Ureter (tissue), 1 donor: ENCODE data around the gene CHID1. TPM values are rescaled to one million over a fixed set of nuclear protein-coding genes. Genes with fewer than 3 reads are reported as not detected.

ENCODE experiments used
- DNase-seq: peaks from one replicate; pipeline ENCODE4 v3.0.0-alpha.2; 2020; ENCODE audit warnings: low spot score
- total RNA-seq: library from RNA; stranded (reverse); gene quantifications from one replicate; pipeline ENCODE4 v1.2.4, GENCODE V29; 2023
- donor health status: DM: yes; HTN: yes; CAD: no.

The CHID1 gene
- total RNA-seq, 1 donor from 2014 or later, result 116 TPM

DNA sequence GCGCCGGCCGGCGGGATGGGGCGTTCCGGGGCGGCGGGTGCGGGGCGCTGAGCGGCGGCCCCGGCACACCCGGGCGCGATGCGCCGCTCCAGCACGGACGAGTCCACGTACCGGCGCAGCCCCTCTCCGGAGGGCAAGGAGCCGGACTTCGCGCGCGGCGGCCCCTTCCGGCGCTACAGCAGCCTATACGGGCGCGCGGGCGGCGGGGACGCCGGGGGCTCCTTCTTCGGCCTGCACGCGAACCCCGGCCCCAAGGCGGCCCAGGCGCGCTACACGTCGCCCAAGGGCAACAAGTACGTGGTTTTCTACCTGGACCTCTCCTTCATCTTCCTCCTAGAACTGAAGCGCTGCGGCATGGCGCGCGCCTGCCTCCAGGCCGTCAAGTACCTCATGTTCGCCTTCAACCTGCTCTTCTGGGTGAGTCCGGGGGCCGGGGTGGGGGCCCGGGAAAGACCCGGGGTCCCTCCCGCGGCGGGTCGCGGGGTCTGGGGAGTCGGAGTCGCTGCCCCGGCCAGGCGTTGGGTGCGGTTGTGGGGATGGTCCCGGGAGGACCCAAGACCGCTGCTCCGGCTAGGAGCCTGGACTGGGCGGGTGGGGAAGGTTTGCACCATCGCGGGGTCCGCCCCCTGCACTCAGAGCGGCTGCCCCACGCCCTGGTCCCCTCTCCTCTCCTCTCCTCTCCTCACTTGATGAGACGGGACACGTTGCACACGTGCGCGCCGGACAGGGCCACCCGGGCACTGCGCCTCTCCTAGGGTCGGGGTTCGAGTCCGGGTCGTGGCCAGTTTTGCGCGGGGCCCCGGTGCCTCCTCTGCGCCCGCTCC, 60.4 kb downstream of the CHID1 start:
- no peak for DNase-seq

DNA sequence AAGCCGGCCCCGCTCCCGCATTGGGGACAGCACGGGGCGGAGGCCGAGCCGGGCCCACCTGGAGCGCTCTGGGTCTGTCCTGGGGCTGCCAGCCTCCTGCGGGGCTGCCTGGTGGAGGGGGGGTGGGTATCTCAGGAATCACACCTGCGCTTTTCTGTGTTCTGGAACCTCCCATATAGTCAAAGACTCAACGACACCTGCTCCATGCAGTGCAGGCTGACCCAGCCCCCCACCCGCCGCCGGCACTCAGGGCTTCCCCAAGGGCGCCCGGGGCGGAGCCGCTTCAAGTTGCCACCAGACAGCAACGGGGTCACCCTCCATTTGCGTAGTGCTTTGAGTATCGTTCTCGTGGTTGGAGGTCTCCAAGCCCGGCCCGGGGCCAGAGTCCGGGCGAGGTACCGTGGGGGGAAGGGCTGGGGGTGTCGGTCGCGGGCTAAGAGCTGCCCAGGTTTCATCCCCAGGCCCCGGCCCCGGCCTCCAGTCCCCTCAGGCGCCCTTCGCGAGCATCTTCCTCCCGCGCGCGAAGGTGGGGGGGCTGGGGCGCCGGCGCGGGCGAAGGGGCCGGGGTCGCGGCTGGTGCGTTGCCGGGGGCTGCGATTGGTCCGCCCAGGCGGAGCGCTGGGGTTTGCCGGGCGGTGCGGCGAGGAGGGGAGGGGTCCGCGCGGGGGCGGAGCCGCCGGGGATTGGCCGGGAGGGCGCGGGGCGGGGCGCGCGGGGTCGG, 61.3 kb downstream of the CHID1 start:
- no peak for DNase-seq

DNA sequence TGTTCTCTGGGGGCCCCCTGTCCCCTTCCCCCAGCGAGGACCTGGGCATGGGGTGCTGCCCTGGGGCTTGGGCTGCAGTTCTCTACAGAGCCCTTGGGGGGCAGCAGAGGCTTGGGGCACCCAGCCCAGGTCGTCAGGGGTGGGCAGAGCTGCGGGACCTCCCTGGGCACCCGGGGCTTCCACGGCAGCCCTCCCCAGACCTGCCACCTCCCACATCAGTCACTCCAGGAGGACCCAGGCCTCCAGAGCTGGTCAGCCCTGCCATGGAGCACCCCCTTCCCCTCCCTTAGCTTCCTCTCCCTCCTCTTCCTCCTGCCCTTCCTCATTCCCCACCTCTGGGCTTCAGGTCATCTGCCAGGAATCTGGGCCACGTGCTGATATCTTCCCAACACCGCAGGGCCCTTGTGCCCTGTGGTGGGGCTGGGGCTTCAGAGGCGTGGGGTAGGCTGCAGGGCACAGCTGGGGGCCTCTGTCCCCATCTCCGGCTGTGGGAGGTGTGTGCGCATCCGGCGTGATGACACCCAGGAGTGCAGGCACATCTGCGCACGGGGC, 62.2 kb downstream of the CHID1 start:
- DNase-seq, result no peak

DNA sequence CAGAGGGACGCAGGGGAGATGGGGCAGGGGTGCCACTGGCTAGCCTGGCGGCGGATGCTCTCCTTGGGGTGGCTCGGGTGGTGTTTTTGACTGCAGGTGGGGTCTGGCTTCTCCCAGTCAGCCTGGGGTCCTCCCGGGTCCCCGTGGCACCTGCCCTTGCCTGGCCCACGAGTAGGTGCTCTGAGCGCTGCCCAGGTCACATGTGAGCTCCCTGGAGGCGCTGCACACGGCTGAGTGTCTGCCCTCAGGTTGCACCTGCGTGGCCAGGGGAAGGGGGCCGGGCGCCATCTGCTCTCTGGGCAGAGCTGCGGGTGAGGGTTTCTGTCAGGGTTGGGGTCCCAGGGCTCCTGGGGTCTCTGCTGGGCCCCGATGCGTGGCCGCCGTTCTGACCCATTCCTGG, 62.7 kb downstream of the CHID1 start:
- no peak for DNase-seq

DNA sequence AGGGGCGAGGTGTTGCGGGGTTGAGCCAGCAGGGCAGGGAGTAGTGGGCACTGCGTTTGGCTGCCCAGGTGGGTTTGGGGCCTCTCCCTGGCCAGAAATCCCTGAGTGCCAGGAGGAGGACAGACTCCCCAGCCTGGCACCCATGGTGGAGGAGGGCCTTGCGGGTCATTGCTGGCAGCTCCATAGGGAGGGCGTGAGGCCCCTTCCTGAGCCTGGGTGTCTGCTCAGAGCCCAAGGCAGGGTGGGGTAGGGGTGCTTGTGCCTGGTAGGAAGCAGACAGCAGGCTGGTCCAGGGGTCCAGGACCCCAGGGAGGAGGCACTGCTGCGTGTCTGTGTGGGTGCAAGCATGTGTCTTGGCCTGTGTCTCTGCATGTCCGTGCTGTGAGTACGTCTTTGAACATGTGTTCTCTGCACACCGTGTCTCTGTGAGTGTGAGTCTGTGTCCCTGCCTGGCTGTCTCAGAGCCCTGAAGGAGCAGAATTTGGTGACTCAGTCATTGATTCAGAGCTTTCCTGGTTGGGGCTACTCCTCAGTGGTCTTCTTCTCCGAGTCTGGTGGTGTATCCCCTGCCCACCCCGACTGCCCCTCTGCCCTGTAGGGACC, 64.0 kb downstream of the CHID1 start:
- no peak for DNase-seq

DNA sequence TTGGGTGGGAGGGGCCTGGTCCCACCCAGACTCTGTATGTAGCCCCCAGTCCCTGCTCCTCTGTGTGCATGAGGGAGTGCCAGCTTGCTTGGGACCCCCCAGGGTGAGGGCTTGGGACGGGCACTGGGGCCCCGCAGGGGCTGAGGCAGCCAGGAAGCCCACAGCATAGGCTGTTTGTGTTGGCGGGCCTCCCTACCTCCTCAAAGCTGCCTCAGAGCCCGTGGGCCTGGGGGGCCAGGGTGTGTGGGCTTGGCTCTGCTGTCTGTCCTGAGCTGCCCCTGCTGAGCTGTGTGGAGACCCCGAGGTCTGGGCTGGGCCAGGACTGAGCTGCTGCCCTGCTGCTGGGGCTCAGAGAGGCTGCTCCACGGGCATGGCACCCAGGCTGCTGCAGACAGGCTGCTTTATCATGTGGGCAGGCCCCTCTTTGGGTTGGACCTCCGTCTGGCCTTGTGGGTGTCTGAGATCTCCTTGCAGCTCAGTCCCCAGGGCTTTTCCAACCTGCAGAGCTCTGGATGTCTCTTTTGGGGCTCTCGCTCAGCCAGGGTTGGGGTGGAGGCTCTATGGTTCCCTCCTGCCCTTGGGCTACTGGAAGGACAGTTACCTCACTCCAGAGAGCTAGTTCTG, 64.6 kb downstream of the CHID1 start:
- no peak for DNase-seq

DNA sequence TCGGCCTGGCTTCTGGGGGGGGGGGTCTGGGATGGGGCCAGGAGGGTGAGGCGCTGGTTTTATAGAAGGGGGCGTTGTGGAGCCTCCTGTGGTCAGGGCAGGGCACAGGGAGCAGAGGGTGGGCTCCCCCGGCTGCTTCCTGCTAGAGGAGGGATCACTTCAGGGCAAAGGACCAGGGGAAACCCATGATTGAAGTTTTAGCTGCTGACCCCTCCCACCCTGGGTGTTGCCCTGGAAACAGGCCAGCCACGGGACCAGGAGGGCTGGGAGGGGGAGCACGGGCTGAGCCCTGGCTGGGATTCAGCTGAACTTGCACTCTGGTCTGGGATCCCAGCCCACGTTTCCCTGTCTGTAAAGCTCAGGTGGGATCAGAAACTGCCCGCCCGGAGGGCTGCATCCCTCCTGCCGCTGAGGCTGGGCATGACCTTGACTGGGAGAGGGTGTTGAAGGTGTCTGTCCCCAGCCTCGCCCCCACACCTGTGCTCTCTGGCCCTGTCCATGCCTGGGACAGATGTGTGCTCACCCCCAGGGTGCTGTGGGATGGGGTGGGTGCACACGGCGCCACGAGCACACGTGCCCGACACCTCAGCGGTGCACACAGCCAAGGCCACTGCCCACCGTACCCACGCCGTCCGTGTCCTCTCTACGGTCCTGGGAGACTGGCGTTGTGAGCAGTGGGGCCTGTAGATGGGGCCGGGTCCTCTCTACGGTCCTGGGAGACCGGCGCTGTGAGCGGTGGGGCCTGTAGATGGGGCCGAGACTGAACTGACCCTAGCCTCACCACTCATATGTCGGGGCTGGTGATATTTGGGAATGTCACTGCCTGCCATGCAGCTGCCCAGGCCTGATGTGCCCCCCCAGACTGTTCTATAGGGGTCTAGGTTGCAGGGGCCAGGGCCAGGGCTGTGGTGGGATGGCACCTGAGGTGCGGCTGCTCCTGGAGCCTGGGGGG, 65.6 kb downstream of the CHID1 start:
- DNase-seq, result peak; percentile 93

DNA sequence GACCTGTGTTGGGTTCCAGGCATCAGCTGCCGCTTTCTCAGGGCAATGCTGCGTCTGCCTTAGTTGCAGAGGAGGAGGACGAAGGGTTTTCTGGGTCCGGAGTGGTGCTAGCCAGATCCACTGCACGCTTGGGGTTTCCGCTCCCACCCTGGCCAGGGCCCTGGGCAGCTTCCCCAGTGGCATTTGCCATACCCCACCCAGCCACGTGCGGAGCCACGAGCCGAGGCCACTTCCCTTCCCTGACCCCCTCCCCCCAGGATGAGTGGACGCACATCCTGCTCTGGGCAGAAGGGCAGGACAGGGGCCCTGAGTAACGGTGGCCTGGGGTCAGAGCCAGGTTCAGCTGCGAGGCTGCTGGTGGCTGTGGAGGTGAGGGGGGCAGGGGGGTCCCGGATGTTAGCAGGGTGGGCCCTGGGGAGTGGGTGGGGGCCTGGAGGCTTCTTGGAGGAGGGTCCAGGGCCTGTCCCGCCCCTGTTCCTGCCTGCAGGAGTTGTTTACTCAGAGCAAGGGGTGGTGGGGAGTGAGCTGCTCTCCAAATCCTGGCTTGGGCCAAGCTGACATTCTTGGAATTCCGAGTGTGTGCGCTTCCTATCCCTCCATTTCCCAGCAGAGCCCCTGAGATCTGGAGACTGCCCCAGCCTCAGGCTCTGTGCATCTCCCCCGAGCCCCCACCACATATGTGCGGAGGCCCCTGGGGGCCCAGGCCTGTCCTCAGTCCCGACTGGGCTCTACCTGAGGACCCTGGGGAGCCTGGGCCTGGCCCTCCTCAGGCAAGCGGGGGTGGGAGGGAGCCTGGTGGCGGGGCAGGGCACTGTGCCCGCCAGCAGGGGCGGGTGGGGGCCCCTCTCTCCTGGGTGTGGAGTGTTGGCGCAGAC, 66.6 kb downstream of the CHID1 start:
- DNase-seq, result peak; percentile 90

DNA sequence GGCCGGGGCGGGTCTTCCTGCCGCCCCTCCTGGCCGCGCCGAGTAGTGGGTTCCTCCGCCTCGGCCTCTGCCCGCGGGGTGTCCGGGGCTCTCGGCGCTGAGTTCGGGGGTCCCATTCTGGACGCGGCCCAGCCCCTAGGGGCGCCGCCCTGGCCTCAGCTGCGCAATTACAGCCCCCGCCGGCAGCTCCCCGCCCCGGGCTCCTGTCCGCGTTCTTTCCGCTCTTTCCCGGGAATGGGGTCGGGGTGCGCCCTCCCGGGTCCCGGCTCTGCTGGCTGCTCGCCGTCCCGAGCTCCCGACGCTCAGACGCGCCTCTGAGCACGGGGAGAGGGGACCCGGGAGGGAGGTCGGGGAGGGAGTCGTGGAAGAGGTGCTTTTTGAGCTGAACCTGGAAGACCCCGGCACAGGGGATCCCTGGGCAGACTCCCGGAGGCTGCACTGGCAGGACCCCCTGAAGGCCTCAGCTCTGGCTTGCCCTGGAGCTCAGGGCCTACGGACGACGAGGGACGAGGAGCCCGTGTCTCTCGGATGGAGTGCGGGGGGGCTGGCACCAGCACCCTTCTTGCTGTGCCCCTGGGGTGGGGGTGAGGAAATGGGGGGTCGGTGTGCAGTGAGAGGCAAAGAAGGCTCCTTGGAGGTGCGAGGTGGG, 67.4 kb downstream of the CHID1 start:
- DNase-seq, result no peak

DNA sequence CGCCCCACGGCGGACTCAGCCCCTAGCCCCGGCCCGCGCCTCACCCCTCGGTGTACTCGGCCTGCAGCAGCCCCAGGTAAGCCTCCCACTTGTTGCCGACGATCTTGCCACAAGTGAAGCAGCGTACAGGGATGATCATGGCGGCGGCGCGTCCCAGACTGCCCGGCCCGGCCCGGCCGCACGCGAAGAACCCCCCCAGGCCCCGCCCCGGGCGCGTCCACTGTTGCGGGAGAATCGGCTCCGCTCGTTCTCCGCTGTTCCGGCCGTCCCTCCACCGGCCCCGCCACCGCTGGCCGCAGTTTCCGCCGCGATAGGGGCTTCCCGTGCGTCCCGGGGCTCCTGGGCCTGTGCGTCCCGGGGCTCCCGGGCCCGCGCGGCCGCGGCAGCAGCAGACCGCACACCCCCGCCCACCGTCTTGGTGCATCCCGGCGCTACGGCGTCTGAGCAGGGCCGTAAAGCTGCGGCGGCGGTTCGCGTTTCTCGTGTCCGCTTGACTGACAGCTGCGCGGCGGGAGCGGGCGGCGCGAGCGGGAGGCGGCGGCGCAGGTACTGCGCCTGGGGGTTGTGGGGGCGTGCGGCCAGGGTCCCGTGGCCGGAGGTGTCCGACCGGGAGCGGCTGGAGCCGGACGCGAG, 68.1 kb downstream of the CHID1 start, which contains the start of the genes POLR2L and TSPAN4:
POLR2L (minus strand) TSS at position 160 of the 633 bp plus-strand sequence; CDS start at position 139, 21 bp downstream.
TSPAN4 (plus strand) TSS at position 483 of the 633 bp plus-strand sequence. CDS start 7,453 bp downstream, outside the sequence.
- peak; percentile 90 for DNase-seq

DNA sequence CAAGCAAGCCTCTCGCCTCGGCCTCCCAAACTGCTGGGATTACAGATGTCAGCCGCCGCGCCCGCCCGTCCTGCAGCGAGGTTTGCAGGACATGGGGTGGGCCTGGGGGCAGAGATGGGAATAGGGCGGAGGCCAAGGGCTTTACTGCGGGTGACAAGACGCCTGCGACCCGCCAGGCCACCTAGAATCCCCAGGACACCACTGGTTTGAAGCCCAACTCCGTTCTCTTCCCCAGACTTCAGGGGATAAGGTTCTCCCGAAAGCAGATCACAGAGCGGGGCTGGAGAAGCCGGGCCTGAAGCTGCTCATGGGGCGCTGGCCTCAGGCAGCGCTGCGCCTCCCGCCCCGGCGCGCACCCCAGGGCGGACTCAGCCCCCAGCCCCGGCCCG, 68.6 kb downstream of the CHID1 start:
- DNase-seq, result no peak

DNA sequence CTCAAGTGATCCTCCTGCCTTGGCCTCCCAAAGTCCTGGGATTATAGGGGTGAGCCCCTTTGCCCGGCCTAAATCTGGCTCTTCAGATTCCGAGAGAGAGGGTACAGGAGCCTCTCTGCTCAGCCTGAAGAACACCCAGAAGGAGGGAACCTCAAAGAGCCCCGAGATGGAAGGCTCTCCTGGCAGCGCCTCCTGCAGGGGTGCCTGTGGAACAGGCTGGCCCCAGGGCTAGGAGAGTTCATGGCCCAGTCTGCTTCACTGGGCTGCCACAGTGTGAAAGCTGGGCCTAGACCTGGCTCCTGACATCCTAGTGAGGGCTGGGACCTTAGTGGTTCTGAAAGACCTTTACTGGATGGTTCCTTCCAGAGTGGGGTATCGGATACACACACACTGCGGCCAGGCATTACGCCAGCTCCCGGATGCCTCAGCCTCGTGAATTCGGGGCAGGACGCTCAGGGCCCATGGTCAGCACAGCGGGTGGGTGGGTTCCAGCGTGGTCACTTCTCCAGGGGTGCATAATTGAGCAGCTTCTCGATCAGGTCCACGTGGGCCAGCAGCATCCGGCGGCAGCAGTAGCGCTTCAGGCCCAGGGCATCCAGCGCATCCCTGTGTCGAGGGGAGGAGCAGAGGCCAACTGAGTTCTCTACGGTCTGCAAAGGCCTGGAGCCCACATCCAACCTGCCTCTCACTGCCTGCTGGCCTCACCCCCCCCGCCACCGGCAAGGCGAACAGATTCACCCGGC, 70.6 kb downstream of the CHID1 start:
- no peak for DNase-seq

DNA sequence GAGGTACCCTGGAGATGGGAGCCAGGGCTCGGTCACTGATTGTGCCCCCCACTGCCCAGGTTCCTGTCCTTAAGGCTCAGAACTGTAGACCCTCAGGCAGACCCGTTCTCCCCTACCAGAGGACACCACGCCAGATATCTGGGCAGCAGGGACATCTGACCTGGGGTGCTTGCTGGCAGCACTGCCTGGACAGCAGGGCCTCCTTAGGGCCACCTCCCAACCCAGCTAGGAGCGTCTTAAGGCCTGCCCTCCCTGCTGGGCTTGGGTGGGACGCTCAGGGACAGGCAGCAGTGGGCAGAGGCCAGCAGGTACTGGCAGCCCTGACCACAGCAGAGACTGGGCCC, 71.4 kb downstream of the CHID1 start:
- no peak for DNase-seq

DNA sequence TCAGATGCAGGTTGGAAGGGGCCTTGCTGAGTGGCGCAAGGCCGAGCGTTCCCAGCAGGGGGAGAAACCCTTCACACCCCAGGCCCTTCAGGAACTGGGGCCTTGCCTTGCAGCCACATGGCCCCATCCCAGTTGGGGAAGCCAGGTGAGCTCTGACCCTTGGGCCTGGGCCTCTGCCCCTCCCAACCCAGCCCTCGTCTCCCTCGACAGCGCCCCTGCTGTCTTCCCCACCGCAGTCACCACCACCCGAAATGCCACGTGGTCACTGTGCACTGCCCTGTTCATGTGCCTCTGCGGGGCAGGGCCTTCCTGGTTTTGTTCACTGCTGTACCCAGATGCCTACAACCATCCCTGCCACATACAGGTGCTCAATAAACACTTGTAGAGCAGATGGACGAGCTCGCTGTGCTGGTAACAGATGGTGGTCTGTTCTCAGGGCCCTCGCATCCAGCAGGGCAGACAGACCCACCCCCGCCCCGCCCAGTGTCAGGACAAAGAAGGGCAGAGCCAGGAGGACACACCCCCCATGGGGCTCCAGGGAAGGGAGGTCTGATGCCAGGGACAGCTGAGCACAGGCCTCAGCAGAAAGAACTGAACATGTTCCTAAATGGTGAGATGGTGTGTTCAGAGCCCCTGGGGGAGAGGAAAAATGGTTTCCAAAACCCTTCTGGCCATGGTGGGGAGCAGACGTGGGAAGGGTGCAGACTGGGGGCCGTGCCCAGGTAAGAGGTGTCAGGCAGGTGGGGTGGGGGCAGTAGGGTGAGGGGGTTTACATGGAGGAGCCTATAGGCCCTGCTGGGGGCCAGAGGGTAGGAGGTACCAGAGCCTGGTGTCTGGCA, 72.0 kb downstream of the CHID1 start:
- no peak for DNase-seq

DNA sequence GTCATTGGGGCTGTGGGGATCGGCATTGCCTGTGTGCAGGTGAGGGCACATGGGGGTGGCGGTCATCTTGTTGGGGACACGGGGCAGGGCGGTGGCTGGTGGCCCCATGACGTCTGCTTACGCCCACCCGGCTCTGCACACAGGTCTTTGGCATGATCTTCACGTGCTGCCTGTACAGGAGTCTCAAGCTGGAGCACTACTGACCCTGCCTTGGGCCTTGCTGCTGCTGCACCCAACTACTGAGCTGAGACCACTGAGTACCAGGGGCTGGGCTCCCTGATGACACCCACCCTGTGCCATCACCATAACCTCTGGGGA, 72.7 kb downstream of the CHID1 start:
- DNase-seq, result no peak

DNA sequence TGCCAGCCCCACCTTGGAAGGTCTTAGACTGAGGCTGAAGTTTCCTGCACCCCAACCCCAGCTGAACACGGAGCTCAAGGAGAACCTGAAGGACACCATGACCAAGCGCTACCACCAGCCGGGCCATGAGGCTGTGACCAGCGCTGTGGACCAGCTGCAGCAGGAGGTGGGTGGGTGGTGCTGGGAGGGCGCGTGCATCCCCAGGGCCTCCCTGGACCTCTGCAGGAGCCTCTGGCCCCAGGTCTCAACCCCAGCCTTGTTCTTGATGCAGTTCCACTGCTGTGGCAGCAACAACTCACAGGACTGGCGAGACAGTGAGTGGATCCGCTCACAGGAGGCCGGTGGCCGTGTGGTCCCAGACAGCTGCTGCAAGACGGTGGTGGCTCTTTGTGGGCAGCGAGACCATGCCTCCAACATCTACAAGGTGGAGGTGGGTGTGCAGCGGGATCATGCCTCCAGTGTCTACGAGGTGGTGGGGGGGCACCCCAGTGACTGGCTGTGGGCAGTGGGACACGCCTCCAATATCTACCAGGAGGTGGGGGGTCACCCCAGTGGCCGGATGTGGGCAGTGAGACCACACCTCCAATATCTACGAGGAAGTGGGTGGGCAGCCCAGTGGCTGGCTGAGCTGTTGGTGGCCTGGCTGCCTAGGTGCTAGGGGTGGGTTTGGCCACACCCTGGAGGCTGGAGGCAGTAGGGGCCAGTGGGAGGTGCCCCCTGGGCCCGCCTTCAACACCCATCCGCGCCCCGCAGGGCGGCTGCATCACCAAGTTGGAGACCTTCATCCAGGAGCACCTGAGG, 73.2 kb downstream of the CHID1 start:
- no peak for DNase-seq
